GM12875 (cell line): ENCODE measurements around the gene C3orf20.

ENCODE experiments used
- H3K4me3 ChIP-seq: one replicate; pipeline ENCODE4 v1.5.1; 2011; ENCODE audit warnings: low read depth, low read length, control low read depth
- TF ChIP-seq, protein P1 (sequence below): IDR thresholded peaks from 2 replicates; pipeline ENCODE4 v1.5.1; 2011; ENCODE audit warnings: low read depth, mild to moderate bottlenecking, control low read depth, inconsistent platforms, low read length, moderate library complexity, borderline replicate concordance; ENCODE audit not compliant: insufficient read depth

The C3orf20 gene

DNA sequence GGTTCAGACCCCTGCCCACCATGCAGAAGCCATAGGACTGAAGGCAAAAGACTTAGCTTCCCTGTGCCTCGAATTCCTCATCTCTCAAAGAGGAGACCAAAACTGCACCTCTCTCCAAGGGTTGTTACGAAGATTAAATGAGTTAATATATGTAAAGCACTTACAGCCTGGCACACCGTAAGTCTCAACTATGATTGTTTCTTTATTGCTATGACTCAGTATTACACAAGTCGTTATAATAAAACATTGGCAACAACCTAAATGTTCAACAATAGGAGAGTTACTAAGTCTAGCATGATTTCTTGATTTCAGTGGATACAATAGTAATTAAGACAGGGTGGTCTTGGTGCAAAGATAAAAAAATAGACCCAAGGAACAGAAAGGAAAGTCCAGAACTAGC lies 124.2 kb downstream of the C3orf20 start:
- no peak overlapping the region for H3K4me3 ChIP-seq
- TF ChIP-seq, protein P1, sequence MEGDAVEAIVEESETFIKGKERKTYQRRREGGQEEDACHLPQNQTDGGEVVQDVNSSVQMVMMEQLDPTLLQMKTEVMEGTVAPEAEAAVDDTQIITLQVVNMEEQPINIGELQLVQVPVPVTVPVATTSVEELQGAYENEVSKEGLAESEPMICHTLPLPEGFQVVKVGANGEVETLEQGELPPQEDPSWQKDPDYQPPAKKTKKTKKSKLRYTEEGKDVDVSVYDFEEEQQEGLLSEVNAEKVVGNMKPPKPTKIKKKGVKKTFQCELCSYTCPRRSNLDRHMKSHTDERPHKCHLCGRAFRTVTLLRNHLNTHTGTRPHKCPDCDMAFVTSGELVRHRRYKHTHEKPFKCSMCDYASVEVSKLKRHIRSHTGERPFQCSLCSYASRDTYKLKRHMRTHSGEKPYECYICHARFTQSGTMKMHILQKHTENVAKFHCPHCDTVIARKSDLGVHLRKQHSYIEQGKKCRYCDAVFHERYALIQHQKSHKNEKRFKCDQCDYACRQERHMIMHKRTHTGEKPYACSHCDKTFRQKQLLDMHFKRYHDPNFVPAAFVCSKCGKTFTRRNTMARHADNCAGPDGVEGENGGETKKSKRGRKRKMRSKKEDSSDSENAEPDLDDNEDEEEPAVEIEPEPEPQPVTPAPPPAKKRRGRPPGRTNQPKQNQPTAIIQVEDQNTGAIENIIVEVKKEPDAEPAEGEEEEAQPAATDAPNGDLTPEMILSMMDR: no peak

DNA sequence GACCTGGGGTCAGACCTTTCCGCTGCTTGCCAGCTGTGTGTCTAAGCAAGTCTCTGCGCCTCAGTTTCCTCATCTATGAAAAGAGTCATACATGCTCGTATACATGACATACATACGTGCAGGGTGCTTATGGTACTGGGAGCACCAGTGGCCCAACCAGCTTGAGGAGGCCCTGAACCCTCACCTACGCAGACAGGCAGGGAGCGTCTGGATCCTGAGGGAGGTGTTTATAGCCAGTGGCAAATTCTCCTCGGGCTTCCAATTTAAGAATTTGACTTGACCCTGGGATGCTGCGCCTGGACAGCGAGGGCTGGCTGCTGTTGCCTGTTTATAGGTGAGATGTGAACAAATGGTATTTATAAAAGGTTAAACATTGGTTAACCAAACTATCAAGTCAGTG lies 126.1 kb downstream of the C3orf20 start:
- TF ChIP-seq, protein P1: no peak
- H3K4me3 ChIP-seq: no peak overlapping the region

DNA sequence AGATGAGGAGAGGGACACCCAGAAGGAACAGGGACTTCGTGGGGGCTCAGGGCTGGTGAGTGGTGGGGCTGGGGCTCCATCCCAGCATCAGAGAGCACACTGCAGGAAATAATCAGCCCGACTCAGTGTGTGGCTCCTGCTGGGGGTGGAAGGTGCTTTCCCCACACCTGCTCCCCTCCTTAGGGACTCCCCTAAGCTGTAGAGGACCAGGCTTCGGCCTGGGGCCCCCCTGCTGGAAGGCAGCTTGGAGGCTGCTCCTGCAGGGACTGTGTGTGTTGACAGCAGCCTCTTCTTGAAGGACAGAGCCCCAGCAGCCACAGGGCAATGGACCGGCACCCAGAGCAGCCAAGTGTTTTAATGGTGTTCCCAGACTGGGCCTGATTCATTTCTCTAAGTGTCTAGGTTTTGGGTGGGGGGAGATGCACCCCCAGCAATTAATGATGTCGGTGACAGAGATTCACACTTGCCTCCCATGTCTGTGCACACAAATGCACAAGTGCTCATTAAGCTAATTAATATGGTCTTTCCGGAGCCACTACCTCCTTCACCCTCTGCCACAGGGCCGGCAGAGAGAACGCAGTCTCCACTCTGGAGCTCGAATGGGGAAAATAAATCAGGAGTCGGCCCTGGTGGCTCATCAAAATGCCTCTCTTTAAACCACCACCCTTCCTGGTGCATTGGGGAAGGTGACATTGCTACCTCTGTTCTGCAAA lies 126.9 kb downstream of the C3orf20 start:
- TF ChIP-seq, protein P1: no peak

DNA sequence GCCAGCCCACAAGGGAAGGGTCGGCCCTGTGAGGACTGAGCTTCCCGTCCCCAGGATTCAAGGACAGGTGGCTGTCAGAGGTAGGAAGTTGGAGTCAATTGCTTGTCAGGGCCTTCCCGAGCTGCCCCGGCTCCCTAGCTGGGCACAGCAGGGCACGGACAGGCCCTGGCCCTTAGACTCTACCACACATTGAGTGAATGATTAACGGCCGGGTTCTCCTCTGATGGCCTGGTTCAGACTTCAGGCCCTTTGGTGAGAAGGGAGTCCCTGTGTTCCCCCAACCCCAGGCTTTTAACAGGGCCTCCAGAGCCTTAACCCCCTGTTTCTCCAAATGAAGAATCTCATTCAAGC lies 127.4 kb downstream of the C3orf20 start:
- TF ChIP-seq, protein P1: no peak

More for the DNA sequence above, 126.9 kb downstream of the C3orf20 start:
- no peak overlapping the region for H3K4me3 ChIP-seq

DNA sequence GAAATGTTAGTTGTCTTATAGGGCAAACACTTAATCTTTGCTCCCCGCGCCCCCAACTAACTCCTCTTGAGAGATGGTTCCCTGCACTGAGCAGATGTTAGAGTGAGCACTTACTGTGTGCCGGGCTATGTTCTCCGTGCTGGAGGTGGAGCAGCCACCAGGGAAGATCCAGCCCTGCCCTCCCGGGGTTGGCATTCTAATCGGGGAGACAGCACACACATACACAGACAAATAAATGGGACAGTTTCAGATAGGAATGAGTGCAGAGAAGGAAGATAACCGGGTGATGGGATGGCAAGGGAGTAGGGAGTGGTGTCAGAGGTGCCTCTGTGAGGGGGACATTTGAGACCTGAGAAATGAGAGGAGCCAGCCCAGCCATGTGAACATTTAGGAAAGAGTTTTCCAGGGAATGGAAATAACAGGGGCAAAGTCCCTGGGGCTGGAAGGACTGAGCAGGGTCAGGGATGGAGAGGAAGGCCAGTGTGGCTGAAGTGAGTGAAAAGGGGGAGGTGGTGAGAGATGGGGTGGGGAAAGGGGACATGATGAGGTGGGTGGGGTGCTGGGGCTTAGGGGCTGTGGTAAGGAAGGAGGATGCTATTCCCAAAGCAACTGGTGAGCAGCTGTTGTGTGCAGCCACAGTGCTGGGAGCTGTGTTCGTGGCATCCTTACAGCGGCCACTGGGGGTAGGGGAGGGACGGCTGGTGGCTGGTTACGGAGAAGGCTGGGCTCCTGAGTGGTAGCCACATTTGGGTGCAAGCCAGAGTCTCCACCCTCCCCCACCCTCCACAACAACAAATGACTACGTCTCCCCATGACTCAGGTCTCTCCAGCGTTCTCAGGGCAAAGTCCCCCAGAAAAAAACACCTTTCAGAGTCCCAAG lies 128.4 kb downstream of the C3orf20 start:
- TF ChIP-seq, protein P1: no peak
- H3K4me3 ChIP-seq: no peak overlapping the region

More for the DNA sequence above, 127.4 kb downstream of the C3orf20 start:
- no peak overlapping the region for H3K4me3 ChIP-seq

DNA sequence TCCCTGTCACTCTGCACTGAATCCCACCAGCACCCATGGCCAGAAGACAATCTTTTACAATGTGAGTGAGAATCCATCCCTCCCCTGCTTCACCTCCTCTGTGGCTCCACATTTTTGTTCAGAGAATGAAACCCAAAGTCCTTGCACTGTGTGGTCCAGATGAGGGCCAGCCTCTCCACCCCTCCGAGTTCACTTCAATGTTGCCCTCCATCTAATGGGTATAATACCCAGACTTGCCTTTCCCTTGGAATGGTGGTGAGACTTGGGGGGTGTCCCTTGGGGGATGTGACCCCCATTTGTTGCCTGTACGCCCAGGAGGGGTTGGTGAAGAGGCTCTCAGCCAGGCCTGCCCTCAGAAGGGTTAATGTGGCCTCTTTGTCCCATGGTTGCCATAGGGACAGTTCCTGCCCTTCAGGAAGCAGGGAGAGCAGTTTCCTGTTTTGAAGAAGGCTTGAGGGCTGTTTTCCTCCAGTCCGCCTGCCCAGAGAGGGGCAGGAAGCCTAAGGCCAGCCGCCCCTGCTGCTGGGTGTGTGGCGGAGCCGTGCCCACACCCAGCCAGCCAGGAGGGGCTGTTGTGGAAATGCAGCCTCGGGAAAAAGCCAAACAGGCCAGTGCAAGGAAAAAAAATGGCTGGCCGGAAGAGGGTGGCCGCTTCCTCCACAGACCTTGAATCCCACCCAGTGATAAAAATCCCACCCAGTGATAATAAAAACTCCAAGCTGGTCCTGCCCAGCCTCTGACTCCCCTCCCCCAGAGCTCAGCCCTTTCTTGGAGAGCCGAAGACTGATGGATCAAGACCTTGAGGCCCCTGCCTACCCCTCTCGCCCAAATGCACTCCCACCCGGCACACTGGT lies 129.3 kb downstream of the C3orf20 start:
- no peak overlapping the region for H3K4me3 ChIP-seq
- TF ChIP-seq, protein P1: no peak
